Lung (tissue), 12 donors: ENCODE data around the gene SPATS2L. TPM values are rescaled to one million over a fixed set of nuclear protein-coding genes. Genes with fewer than 3 reads are reported as not detected.

ENCODE experiments used
- ATAC-seq: fragments of 200-7000 bp; cut with Tn5 transposase; one replicate; pipeline ENCODE4 v1.9.1; 2020; ENCODE audit warnings: moderate number of reproducible peaks; ENCODE audit not compliant: insufficient read depth, low FRiP score
- DNase-seq, 3 donors: peaks; one replicate each; pipeline ENCODE4 v3.0.0-alpha.2; 2013 to 2017
- H3K27ac ChIP-seq, 2 donors: one replicate each; pipeline ENCODE4 v1.5.1; 2013; ENCODE audit warnings: mild to moderate bottlenecking in 2 of 2, moderate library complexity in 2 of 2, control low read depth in 1 of 2, inconsistent platforms in 1 of 2, low read depth in 1 of 2, low read length in 1 of 2
- H3K27me3 ChIP-seq, 3 donors: one replicate each; pipeline ENCODE4 v1.5.1; 2013; ENCODE audit warnings: low read length in 2 of 3; ENCODE audit not compliant: control insufficient read depth in 3 of 3, insufficient read depth in 3 of 3
- H3K36me3 ChIP-seq, 4 donors: one replicate each; pipeline ENCODE4 v1.5.1; 2013; ENCODE audit warnings: low read length in 4 of 4, mild to moderate bottlenecking in 1 of 4, moderate library complexity in 1 of 4; ENCODE audit not compliant: control insufficient read depth in 4 of 4, insufficient read depth in 4 of 4
- H3K4me1 ChIP-seq, 5 donors: one replicate each; pipeline ENCODE4 v1.5.1; 2013; ENCODE audit warnings: low read length in 5 of 5, mild to moderate bottlenecking in 2 of 5, moderate library complexity in 1 of 5; ENCODE audit not compliant: control insufficient read depth in 5 of 5, insufficient read depth in 5 of 5
- H3K4me3 ChIP-seq: one replicate; pipeline ENCODE4 v1.5.1; 2013; ENCODE audit warnings: mild to moderate bottlenecking, control low read depth, moderate library complexity
- H3K9ac ChIP-seq, 2 donors: one replicate each; pipeline ENCODE4 v1.5.1; 2013; ENCODE audit warnings: low read length in 2 of 2, control low read depth in 1 of 2; ENCODE audit not compliant: insufficient read depth in 1 of 2
- H3K9me3 ChIP-seq, 4 donors: one replicate each; pipeline ENCODE4 v1.5.1; 2013; ENCODE audit warnings: low read length in 3 of 4, mild to moderate bottlenecking in 1 of 4, moderate library complexity in 1 of 4; ENCODE audit not compliant: control insufficient read depth in 4 of 4, insufficient read depth in 3 of 4
- CTCF ChIP-seq: IDR thresholded peaks from 2 replicates; pipeline ENCODE4 v1.5.1; 2012; ENCODE audit warnings: mild to moderate bottlenecking; ENCODE audit errors: control extremely low read depth, extremely low read depth
- WGBS, 2 donors: extraction: QIAGEN DNeasy Blood & Tissue Kit; methylation state at CpG; one replicate each; pipeline ENCODE4 v1.1.7; 2013; 5-methylcytosine and 5-hydroxymethylcytosine counted together
- polyA plus RNA-seq, 2 donors: library from polyadenylated mRNA; stranded (reverse); fragments of 200-250 nt; gene quantifications; one replicate each; pipeline ENCODE4 v1.2.1, GENCODE V29; 2013
- total RNA-seq, 2 donors: library from RNA; depleted of rRNA in 1 of 2; stranded (reverse); fragments of >200 nt in 1 of 2; gene quantifications; one replicate each; pipeline ENCODE4 v1.2.1, GENCODE V29; 2014 to 2021
- donor health status: control.
- donor health status: control.
- donor health status: Bipolar disorder and iron deficiency.
- donor health status: healthy.
- donor health status: DM: yes; HTN: yes; CAD: no.

The SPATS2L gene
- total and polyA plus RNA-seq, 4 donors = 30.5 to 96.8 (median 57.2) TPM

DNA sequence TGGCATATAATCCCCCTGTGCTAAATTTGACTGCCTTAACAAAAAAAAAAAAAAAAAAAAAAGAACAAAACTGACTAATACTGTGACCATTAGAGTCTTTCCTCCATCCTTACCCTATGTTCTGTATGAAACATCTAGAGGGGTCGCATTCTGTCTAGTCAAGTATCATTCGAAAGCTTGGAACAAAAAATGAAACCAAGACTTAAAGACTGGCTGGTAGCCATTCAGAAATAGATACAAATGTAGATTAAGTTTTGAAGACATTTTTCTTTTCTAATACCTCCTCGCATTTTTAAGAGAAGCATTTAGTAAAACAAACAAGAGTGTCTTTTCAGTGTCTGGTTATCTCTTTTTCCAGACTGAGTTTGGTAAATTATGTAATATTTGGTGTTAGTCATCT lies 66.7 kb downstream of the SPATS2L start:
- 65 to 67% methylated on average over 3 of the region's 3 CpGs for WGBS, 2 donors
- Histone ChIP-seq H3K27me3 (no peaks in the 10 kb centered on the region), H3K4me3 (no peak overlapping the region), H3K4me1 (peaks cover under 1 to 16% (median 11%) of the 10 kb centered on the region in 5 donors), H3K27ac (no peak overlapping the region), H3K36me3 (peaks cover 0 to 2% (median 0%) of the 10 kb centered on the region in 4 donors), H3K9me3 (no peaks in the 10 kb centered on the region), H3K9ac (no peak overlapping the region)
- no peak for ATAC-seq
- DNase-seq = no peak
- no peak for TF ChIP-seq CTCF

- H3K36me3 ChIP-seq = peaks cover 0 to 2% (median 0%) of the 10 kb centered on the region in 4 donors
- H3K4me3 ChIP-seq = no peak overlapping the region
- no peak overlapping the region for H3K9ac ChIP-seq
- H3K4me1 ChIP-seq = peaks cover 9 to 20% (median 17%) of the 10 kb centered on the region in 5 donors
- no peaks in the 10 kb centered on the region for H3K9me3 ChIP-seq
- DNase-seq (no peak), ATAC-seq (no peak)
- no peak for TF ChIP-seq CTCF
- H3K27ac ChIP-seq = no peak overlapping the region
- no peaks in the 10 kb centered on the region for H3K27me3 ChIP-seq
- 18 to 31% methylated on average over 5 of the region's 5 CpGs for WGBS, 2 donors
Observed at GRCh38 chr2:200373973-200374416, 67.5 kb downstream of the SPATS2L start.

GRCh38 chr2:200376513-200377354 lies 70.2 kb downstream of the SPATS2L start:
- Histone ChIP-seq H3K4me3 (no peak overlapping the region), H3K27me3 (no peaks in the 10 kb centered on the region), H3K9me3 (no peaks in the 10 kb centered on the region), H3K27ac (peak overlapping the region in 1 of 2 donors; percentile 88), H3K9ac (no peak overlapping the region), H3K36me3 (peaks cover 0 to 2% (median 0%) of the 10 kb centered on the region in 4 donors), H3K4me1 (peaks cover 16 to 40% (median 32%) of the 10 kb centered on the region in 5 donors)
- ATAC-seq = no peak
- WGBS, 2 donors = 42 to 47% methylated on average over 15 of the region's 15 CpGs
- DNase-seq = no peak
- TF ChIP-seq CTCF = no peak
